H1 (cell line): ENCODE results near the gene CEP89. TPM values are rescaled to one million over a fixed set of nuclear protein-coding genes. Genes with fewer than 3 reads are reported as not detected.

ENCODE experiments used
- BRCA1 ChIP-seq: IDR thresholded peaks from 2 replicates; pipeline ENCODE4 v1.6.1; 2012; ENCODE audit warnings: low read depth, low read length, improper control_type of control experiment
- CTBP2 ChIP-seq: IDR thresholded peaks from 2 replicates; pipeline ENCODE4 v1.7.0; 2011; ENCODE audit warnings: borderline replicate concordance, mild to moderate bottlenecking, moderate library complexity, mixed read lengths, low read length; ENCODE audit not compliant: insufficient read depth, insufficient read length
- NRF1 ChIP-seq: IDR thresholded peaks from 2 replicates; pipeline ENCODE4 v1.6.1; 2011; ENCODE audit warnings: mild to moderate bottlenecking, low read depth, low read length, improper control_type of control experiment
- RBBP5 ChIP-seq: IDR thresholded peaks from 2 replicates; pipeline ENCODE4 v1.7.1; 2012; ENCODE audit warnings: low read depth, mild to moderate bottlenecking, inconsistent platforms, low read length, moderate library complexity, borderline replicate concordance
- SP1 ChIP-seq: IDR thresholded peaks from 2 replicates; pipeline ENCODE4 v1.6.1; 2011; ENCODE audit warnings: low read depth, low read length
- SP4 ChIP-seq: IDR thresholded peaks from 2 replicates; pipeline ENCODE4 v1.6.1; 2012; ENCODE audit warnings: low read length, inconsistent platforms
- TAF1 ChIP-seq: IDR thresholded peaks from 2 replicates; pipeline ENCODE4 v1.6.1; 2011; ENCODE audit warnings: mild to moderate bottlenecking, low read depth, low read length
- polyA plus RNA-seq, 7 experiments: library from polyadenylated mRNA; depleted of rRNA in 3 of 7; stranded (reverse) in 5 of 7; unstranded in 2 of 7; fragments of >200 nt in 5 of 7; fragments of 200-250 nt in 2 of 7; gene quantifications; 1 replicate in 5 of 7; 2 replicates in 1 of 7; 4 replicates in 1 of 7; pipeline versions ENCODE4 v1.2.1 to v1.2.3, GENCODE V29; 2011 to 2013; ENCODE audit warnings: missing spikeins in 2 of 7, mixed read lengths in 2 of 7
- total RNA-seq: library from RNA; stranded (reverse); fragmentation: NEBNext Ultra II Directional; extraction: Animal tissue kit (Norgen Biotek cat#: 25700); gene quantifications from 2 replicates; pipeline ENCODE4 v1.2.1, GENCODE V29; 2021
- TF ChIP-seq, protein P1 (sequence below): fragments of 300-600 bp; sonication (generic); IDR thresholded peaks from 2 replicates; pipeline ENCODE4 v1.7.1; 2012; ENCODE audit warnings: low read length, moderate library complexity, mild to moderate bottlenecking, inconsistent platforms; ENCODE audit not compliant: insufficient replicate concordance
- TF ChIP-seq, protein P2 (sequence below): IDR thresholded peaks from 2 replicates; pipeline ENCODE4 v1.6.1; 2011; ENCODE audit warnings: low read depth, mild to moderate bottlenecking, low read length; ENCODE audit not compliant: insufficient read depth

CEP89 gene
- total and polyA plus RNA-seq, 2 of the 8 experiments (the other 6 are each of a cell fraction or from before 2014, with no cell fraction given) = 23.0 to 23.6 TPM

GRCh38 chr19:32916969-32917615, 54.7 kb downstream of the CEP89 start (continued):
- TF ChIP-seq, protein P1, sequence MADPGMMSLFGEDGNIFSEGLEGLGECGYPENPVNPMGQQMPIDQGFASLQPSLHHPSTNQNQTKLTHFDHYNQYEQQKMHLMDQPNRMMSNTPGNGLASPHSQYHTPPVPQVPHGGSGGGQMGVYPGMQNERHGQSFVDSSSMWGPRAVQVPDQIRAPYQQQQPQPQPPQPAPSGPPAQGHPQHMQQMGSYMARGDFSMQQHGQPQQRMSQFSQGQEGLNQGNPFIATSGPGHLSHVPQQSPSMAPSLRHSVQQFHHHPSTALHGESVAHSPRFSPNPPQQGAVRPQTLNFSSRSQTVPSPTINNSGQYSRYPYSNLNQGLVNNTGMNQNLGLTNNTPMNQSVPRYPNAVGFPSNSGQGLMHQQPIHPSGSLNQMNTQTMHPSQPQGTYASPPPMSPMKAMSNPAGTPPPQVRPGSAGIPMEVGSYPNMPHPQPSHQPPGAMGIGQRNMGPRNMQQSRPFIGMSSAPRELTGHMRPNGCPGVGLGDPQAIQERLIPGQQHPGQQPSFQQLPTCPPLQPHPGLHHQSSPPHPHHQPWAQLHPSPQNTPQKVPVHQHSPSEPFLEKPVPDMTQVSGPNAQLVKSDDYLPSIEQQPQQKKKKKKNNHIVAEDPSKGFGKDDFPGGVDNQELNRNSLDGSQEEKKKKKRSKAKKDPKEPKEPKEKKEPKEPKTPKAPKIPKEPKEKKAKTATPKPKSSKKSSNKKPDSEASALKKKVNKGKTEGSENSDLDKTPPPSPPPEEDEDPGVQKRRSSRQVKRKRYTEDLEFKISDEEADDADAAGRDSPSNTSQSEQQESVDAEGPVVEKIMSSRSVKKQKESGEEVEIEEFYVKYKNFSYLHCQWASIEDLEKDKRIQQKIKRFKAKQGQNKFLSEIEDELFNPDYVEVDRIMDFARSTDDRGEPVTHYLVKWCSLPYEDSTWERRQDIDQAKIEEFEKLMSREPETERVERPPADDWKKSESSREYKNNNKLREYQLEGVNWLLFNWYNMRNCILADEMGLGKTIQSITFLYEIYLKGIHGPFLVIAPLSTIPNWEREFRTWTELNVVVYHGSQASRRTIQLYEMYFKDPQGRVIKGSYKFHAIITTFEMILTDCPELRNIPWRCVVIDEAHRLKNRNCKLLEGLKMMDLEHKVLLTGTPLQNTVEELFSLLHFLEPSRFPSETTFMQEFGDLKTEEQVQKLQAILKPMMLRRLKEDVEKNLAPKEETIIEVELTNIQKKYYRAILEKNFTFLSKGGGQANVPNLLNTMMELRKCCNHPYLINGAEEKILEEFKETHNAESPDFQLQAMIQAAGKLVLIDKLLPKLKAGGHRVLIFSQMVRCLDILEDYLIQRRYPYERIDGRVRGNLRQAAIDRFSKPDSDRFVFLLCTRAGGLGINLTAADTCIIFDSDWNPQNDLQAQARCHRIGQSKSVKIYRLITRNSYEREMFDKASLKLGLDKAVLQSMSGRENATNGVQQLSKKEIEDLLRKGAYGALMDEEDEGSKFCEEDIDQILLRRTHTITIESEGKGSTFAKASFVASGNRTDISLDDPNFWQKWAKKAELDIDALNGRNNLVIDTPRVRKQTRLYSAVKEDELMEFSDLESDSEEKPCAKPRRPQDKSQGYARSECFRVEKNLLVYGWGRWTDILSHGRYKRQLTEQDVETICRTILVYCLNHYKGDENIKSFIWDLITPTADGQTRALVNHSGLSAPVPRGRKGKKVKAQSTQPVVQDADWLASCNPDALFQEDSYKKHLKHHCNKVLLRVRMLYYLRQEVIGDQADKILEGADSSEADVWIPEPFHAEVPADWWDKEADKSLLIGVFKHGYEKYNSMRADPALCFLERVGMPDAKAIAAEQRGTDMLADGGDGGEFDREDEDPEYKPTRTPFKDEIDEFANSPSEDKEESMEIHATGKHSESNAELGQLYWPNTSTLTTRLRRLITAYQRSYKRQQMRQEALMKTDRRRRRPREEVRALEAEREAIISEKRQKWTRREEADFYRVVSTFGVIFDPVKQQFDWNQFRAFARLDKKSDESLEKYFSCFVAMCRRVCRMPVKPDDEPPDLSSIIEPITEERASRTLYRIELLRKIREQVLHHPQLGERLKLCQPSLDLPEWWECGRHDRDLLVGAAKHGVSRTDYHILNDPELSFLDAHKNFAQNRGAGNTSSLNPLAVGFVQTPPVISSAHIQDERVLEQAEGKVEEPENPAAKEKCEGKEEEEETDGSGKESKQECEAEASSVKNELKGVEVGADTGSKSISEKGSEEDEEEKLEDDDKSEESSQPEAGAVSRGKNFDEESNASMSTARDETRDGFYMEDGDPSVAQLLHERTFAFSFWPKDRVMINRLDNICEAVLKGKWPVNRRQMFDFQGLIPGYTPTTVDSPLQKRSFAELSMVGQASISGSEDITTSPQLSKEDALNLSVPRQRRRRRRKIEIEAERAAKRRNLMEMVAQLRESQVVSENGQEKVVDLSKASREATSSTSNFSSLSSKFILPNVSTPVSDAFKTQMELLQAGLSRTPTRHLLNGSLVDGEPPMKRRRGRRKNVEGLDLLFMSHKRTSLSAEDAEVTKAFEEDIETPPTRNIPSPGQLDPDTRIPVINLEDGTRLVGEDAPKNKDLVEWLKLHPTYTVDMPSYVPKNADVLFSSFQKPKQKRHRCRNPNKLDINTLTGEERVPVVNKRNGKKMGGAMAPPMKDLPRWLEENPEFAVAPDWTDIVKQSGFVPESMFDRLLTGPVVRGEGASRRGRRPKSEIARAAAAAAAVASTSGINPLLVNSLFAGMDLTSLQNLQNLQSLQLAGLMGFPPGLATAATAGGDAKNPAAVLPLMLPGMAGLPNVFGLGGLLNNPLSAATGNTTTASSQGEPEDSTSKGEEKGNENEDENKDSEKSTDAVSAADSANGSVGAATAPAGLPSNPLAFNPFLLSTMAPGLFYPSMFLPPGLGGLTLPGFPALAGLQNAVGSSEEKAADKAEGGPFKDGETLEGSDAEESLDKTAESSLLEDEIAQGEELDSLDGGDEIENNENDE = no peak
- TF ChIP-seq, protein P2, sequence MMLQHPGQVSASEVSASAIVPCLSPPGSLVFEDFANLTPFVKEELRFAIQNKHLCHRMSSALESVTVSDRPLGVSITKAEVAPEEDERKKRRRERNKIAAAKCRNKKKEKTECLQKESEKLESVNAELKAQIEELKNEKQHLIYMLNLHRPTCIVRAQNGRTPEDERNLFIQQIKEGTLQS = no peak
- TF ChIP-seq SP4 (no peak), BRCA1 (no peak), TAF1 (no peak), NRF1 (no peak), CTBP2 (no peak), SP1 (no peak), RBBP5 (no peak)
